Inferior parietal cortex (tissue), 1 donor: Measurements from ENCODE around the gene ROR1.

Experiments used
- DNase-seq: peaks from one replicate; pipeline ENCODE4 v3.0.0-alpha.2; 2016; ENCODE audit errors: extremely low spot score

ROR1 gene

GRCh38 chr1:63973005-63973419 is 199.2 kb downstream of the ROR1 start:
- no peak for DNase-seq

GRCh38 chr1:63974966-63975365 is 201.1 kb downstream of the ROR1 start:
- DNase-seq, result no peak

GRCh38 chr1:63975481-63975880 is 201.7 kb downstream of the ROR1 start:
- no peak for DNase-seq

GRCh38 chr1:63976006-63976405 is 202.2 kb downstream of the ROR1 start:
- DNase-seq, result no peak

- DNase-seq, result no peak
These were observed 203.6 kb downstream of the ROR1 start for GRCh38 chr1:63977466-63977865.

- DNase-seq, result no peak
These were observed 207.1 kb downstream of the ROR1 start for GRCh38 chr1:63980740-63981407.

GRCh38 chr1:63981408-63981773 is 207.6 kb downstream of the ROR1 start:
- DNase-seq, result no peak

- no peak for DNase-seq
These were observed 208.4 kb downstream of the ROR1 start for GRCh38 chr1:63982201-63982600.

GRCh38 chr1:63983391-63984256 is 209.8 kb downstream of the ROR1 start:
- no peak for DNase-seq

GRCh38 chr1:63984257-63984929 is 210.6 kb downstream of the ROR1 start:
- no peak for DNase-seq

- DNase-seq, result no peak
These were observed 211.1 kb downstream of the ROR1 start for GRCh38 chr1:63984930-63985290.

- no peak for DNase-seq
These were observed 213.3 kb downstream of the ROR1 start for GRCh38 chr1:63987014-63987627.

- no peak for DNase-seq
These were observed 213.8 kb downstream of the ROR1 start for GRCh38 chr1:63987628-63988024.

- DNase-seq, result no peak
These were observed 215.1 kb downstream of the ROR1 start for GRCh38 chr1:63988941-63989340.

GRCh38 chr1:63991685-63992084 is 217.9 kb downstream of the ROR1 start:
- no peak for DNase-seq

GRCh38 chr1:64000021-64000420 is 226.2 kb downstream of the ROR1 start:
- DNase-seq, result no peak

- DNase-seq, result no peak
These were observed 227.2 kb downstream of the ROR1 start for GRCh38 chr1:64001038-64001437.

GRCh38 chr1:64004451-64005025 is 230.7 kb downstream of the ROR1 start:
- DNase-seq, result no peak

- no peak for DNase-seq
These were observed 232.0 kb downstream of the ROR1 start for GRCh38 chr1:64005801-64006200.

- no peak for DNase-seq
These were observed 232.6 kb downstream of the ROR1 start for GRCh38 chr1:64006276-64007051.

- no peak for DNase-seq
These were observed 236.5 kb downstream of the ROR1 start for GRCh38 chr1:64010316-64010715.
